Mesenchymal stem cell (in vitro differentiated cells and primary cell): ENCODE measurements around the gene TET1.
"Not testable (repeated sequence)": the region's sequence is repeated elsewhere in the genome, so short reads cannot be mapped to it uniquely, and the experiment has no call there.

Experiments
- DNase-seq: peaks from one replicate; pipeline ENCODE4 v3.0.0-alpha.2; 2013
- H2AFZ ChIP-seq: one replicate; pipeline ENCODE4 v1.6.1; 2013; ENCODE audit warnings: low read depth, mild to moderate bottlenecking, control low read depth, inconsistent platforms, low read length, moderate library complexity
- H2AK5ac ChIP-seq: 2 replicates; pipeline ENCODE4 v1.6.1; 2013; ENCODE audit warnings: low read length, moderate library complexity, mild to moderate bottlenecking, inconsistent platforms; ENCODE audit not compliant: severe bottlenecking
- H2BK120ac ChIP-seq: one replicate; pipeline ENCODE4 v1.6.1; 2013; ENCODE audit warnings: low read depth, mild to moderate bottlenecking, inconsistent platforms, low read length, moderate library complexity
- H2BK12ac ChIP-seq, 2 experiments: one replicate each; pipeline ENCODE4 v1.6.1; 2013; ENCODE audit warnings: inconsistent platforms in 2 of 2, low read length in 2 of 2, mild to moderate bottlenecking in 2 of 2, moderate library complexity in 2 of 2, control low read depth in 1 of 2
- H2BK15ac ChIP-seq: one replicate; pipeline ENCODE4 v1.6.1; 2013; ENCODE audit warnings: mild to moderate bottlenecking, low read depth, inconsistent platforms; ENCODE audit not compliant: poor library complexity, severe bottlenecking
- H2BK5ac ChIP-seq: 2 replicates; pipeline ENCODE4 v1.6.1; 2013; ENCODE audit warnings: low read depth, mild to moderate bottlenecking, low read length, control low read depth, inconsistent platforms; ENCODE audit not compliant: poor library complexity, severe bottlenecking
- H3K14ac ChIP-seq, 2 experiments: one replicate each; pipeline ENCODE4 v1.6.1; 2013; ENCODE audit warnings: inconsistent platforms in 2 of 2, low read length in 2 of 2, control low read depth in 1 of 2, mild to moderate bottlenecking in 1 of 2, moderate library complexity in 1 of 2
- H3K18ac ChIP-seq, 2 experiments: one replicate each; pipeline ENCODE4 v1.6.1; 2013; ENCODE audit warnings: inconsistent platforms in 2 of 2, low read length in 2 of 2, control low read depth in 1 of 2, low read depth in 1 of 2, mild to moderate bottlenecking in 1 of 2
- H3K23ac ChIP-seq, 2 experiments: one replicate each; pipeline ENCODE4 v1.6.1; 2013; ENCODE audit warnings: inconsistent platforms in 2 of 2, low read length in 2 of 2, mild to moderate bottlenecking in 2 of 2, moderate library complexity in 2 of 2, control low read depth in 1 of 2
- H3K27ac ChIP-seq: 2 replicates; pipeline ENCODE4 v1.5.1; 2013; ENCODE audit warnings: mild to moderate bottlenecking, moderate library complexity, low read length, control low read depth, inconsistent platforms; ENCODE audit not compliant: poor library complexity, severe bottlenecking
- H3K27me3 ChIP-seq, 2 experiments: 2 replicates each; pipeline versions ENCODE4 v1.6.1 to v1.7.0; 2013; ENCODE audit warnings: low read length in 2 of 2, mild to moderate bottlenecking in 2 of 2, moderate library complexity in 2 of 2, control low read depth in 1 of 2, inconsistent platforms in 1 of 2; ENCODE audit not compliant: control insufficient read depth in 1 of 2, insufficient read depth in 1 of 2
- H3K36me3 ChIP-seq, 2 experiments: 2 replicates each; pipeline versions ENCODE4 v1.6.1 to v1.7.0; 2013; ENCODE audit warnings: low read length in 2 of 2, control low read depth in 1 of 2, inconsistent platforms in 1 of 2, low read depth in 1 of 2, mild to moderate bottlenecking in 1 of 2; ENCODE audit not compliant: insufficient read depth in 2 of 2, control insufficient read depth in 1 of 2
- H3K4ac ChIP-seq, 2 experiments: one replicate each; pipeline ENCODE4 v1.6.1; 2013; ENCODE audit warnings: inconsistent platforms in 2 of 2, low read length in 2 of 2, mild to moderate bottlenecking in 2 of 2, moderate library complexity in 2 of 2, control low read depth in 1 of 2, low read depth in 1 of 2
- H3K4me1 ChIP-seq: 2 replicates; pipeline ENCODE4 v1.6.1; 2013; ENCODE audit warnings: low read depth, low read length, control low read depth; ENCODE audit not compliant: control insufficient read depth, insufficient read depth
- H3K4me2 ChIP-seq: 2 replicates; pipeline ENCODE4 v1.6.1; 2013; ENCODE audit warnings: low read length, mild to moderate bottlenecking, inconsistent platforms; ENCODE audit not compliant: poor library complexity, severe bottlenecking
- H3K4me3 ChIP-seq, 2 experiments: 2 replicates each; pipeline versions ENCODE4 v1.5.1 to v1.7.0; 2013; ENCODE audit warnings: low read length in 2 of 2, mild to moderate bottlenecking in 2 of 2, control low read depth in 1 of 2, low read depth in 1 of 2; ENCODE audit not compliant: insufficient read depth in 1 of 2
- H3K79me1 ChIP-seq: replicated peaks from 2 replicates; pipeline ENCODE4 v1.6.1; 2013; ENCODE audit warnings: mild to moderate bottlenecking, control low read depth, low read length, inconsistent platforms; ENCODE audit not compliant: poor library complexity, severe bottlenecking
- H3K9ac ChIP-seq: 2 replicates; pipeline ENCODE4 v1.7.0; 2013; ENCODE audit warnings: mild to moderate bottlenecking, low read length, moderate library complexity
- H3K9me3 ChIP-seq: 2 replicates; pipeline ENCODE4 v1.7.0; 2013; ENCODE audit warnings: mild to moderate bottlenecking, low read length; ENCODE audit not compliant: control insufficient read depth
- H4K8ac ChIP-seq: one replicate; pipeline ENCODE4 v1.6.1; 2013; ENCODE audit warnings: inconsistent platforms, mild to moderate bottlenecking, low read length, moderate library complexity
- H4K91ac ChIP-seq: one replicate; pipeline ENCODE4 v1.6.1; 2013; ENCODE audit warnings: mild to moderate bottlenecking, low read length, inconsistent platforms
- WGBS: methylation state at CpG from one replicate; pipeline ENCODE4 v1.1.7; 2013; ENCODE audit warnings: mixed read lengths; 5-methylcytosine and 5-hydroxymethylcytosine counted together

Gene TET1

GRCh38 chr10:68705548-68705947 is 145.4 kb downstream of the TET1 start:
- H3K4ac ChIP-seq, result no peak overlapping the region
- no peaks in the 10 kb centered on the region for H3K79me1 ChIP-seq
- no peak overlapping the region for H2AFZ ChIP-seq
- H2BK5ac ChIP-seq, result no peak overlapping the region
- no peaks in the 10 kb centered on the region for H3K4me1 ChIP-seq
- DNase-seq, result no peak
- no peak overlapping the region for H4K91ac ChIP-seq
- H2AK5ac ChIP-seq, result no peak overlapping the region
- H2BK15ac ChIP-seq, result no peak overlapping the region
- no peak overlapping the region for H3K23ac ChIP-seq
- H3K4me3 ChIP-seq, result no peak overlapping the region
- H4K8ac ChIP-seq, result no peak overlapping the region
- H2BK120ac ChIP-seq, result no peak overlapping the region
- H3K27me3 ChIP-seq, result no peaks in the 10 kb centered on the region
- H3K27ac ChIP-seq, result no peak overlapping the region
- no peak overlapping the region for H3K4me2 ChIP-seq
- H3K14ac ChIP-seq, result no peak overlapping the region
- H3K18ac ChIP-seq, result no peak overlapping the region
- no peaks in the 10 kb centered on the region for H3K36me3 ChIP-seq
- H3K9me3 ChIP-seq, result no peaks in the 10 kb centered on the region
- H3K9ac ChIP-seq, result no peak overlapping the region
- WGBS, result 100% methylated on average over 1 of the region's 1 CpG
- no peak overlapping the region for H2BK12ac ChIP-seq

GRCh38 chr10:68708987-68709386 is 148.8 kb downstream of the TET1 start:
- H2AFZ ChIP-seq, H3K9me3 ChIP-seq, H3K4me2 ChIP-seq, H3K9ac ChIP-seq, H2BK12ac ChIP-seq, H3K14ac ChIP-seq, H3K4ac ChIP-seq, H3K27me3 ChIP-seq, H2AK5ac ChIP-seq, H3K4me3 ChIP-seq, H4K91ac ChIP-seq, H2BK5ac ChIP-seq, H3K36me3 ChIP-seq, H3K4me1 ChIP-seq, H3K27ac ChIP-seq, H2BK120ac ChIP-seq, H3K79me1 ChIP-seq, DNase-seq, H2BK15ac ChIP-seq, H4K8ac ChIP-seq, H3K23ac ChIP-seq, H3K18ac ChIP-seq: not testable (repeated sequence)
- WGBS, result 89% methylated on average over 5 of the region's 5 CpGs

- H3K9me3 ChIP-seq, H3K27ac ChIP-seq, H2BK120ac ChIP-seq, H3K18ac ChIP-seq, H3K4me1 ChIP-seq, H3K36me3 ChIP-seq, H2AFZ ChIP-seq, H3K27me3 ChIP-seq, H2BK12ac ChIP-seq, H3K14ac ChIP-seq, H3K4me3 ChIP-seq, H2BK5ac ChIP-seq, H3K23ac ChIP-seq, H2BK15ac ChIP-seq, DNase-seq, H3K4ac ChIP-seq, H3K79me1 ChIP-seq, H3K9ac ChIP-seq, H4K91ac ChIP-seq, H3K4me2 ChIP-seq, H4K8ac ChIP-seq, H2AK5ac ChIP-seq: not testable (repeated sequence)
- over 99% methylated on average over 8 of the region's 13 CpGs for WGBS
Measured at GRCh38 chr10:68713065-68713464, 152.9 kb downstream of the TET1 start.

GRCh38 chr10:68717435-68717834 is 157.3 kb downstream of the TET1 start:
- no peak overlapping the region for H3K18ac ChIP-seq
- no peak overlapping the region for H3K9ac ChIP-seq
- H3K27ac ChIP-seq, result no peak overlapping the region
- H3K4me3 ChIP-seq, result no peak overlapping the region
- H2BK15ac ChIP-seq, result no peak overlapping the region
- H3K4me1 ChIP-seq, result no peaks in the 10 kb centered on the region
- H2AK5ac ChIP-seq, result no peak overlapping the region
- no peaks in the 10 kb centered on the region for H3K36me3 ChIP-seq
- no peak overlapping the region for H2BK12ac ChIP-seq
- H4K91ac ChIP-seq, result no peak overlapping the region
- H3K4me2 ChIP-seq, result no peak overlapping the region
- no peaks in the 10 kb centered on the region for H3K79me1 ChIP-seq
- no peak for DNase-seq
- H2AFZ ChIP-seq, result no peak overlapping the region
- H2BK120ac ChIP-seq, result no peak overlapping the region
- H3K14ac ChIP-seq, result no peak overlapping the region
- H2BK5ac ChIP-seq, result no peak overlapping the region
- no peak overlapping the region for H3K23ac ChIP-seq
- WGBS, result 98% methylated on average over 3 of the region's 3 CpGs
- H3K4ac ChIP-seq, result no peak overlapping the region
- H3K9me3 ChIP-seq, result no peaks in the 10 kb centered on the region
- H4K8ac ChIP-seq, result no peak overlapping the region
- H3K27me3 ChIP-seq, result no peaks in the 10 kb centered on the region
